Stimulated activated CD4-positive, alpha-beta T cell treated with anti-CD3 and anti-CD28 coated beads, Interleukin-1b, Interleukin-23, amount 100 ng/mL, for 4 hours (primary cell): ENCODE results near the gene TNKS1BP1.
"Not testable (repeated sequence)": the region's sequence is repeated elsewhere in the genome, so short reads cannot be mapped to it uniquely, and the experiment has no call there.

Source experiments
- DNase-seq, 2 donors: peaks; one replicate each; pipeline ENCODE4 v3.0.0-alpha.2; 2020; ENCODE audit warnings: low read depth in 2 of 2

TNKS1BP1 gene

DNA sequence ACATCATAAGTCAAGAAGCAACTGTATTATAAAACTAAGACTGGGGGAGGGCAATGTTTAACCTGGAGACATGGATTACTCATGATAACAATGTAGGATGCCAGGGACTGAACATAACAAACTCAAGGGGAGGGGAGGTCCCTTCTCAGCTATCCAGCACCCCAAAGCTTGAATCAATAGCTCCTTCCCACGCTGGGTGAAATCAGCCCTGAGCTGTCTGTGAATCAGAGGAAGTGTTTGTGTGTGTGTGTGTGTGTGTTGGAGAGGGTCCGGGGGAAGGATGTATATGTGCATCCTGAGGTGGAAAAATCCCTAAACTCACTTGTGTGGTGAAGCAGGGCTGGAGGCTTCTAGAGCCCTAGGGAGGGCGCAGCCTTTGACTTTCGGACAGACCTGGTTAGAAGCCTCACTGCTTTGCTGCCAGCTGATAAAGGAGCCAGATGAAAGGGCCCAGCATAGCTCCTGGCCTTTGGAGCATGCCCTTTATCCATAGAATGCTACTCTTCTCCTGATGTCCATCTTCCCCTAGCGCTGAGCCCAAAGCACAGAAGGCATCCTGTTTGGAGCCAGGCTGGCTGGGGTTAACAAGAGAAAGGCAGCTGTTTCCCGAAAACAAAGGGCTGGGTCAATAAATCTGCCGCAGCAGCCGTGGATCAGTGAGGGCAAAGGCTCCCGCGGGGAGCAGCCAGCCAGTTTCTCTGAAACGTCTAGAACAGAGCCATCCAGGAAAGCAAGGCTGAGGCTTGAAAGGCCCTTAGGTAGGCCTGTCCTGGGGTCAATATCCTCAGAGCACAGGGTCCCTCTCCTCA, 35.8 kb downstream of the TNKS1BP1 start:
- no peak for DNase-seq

GRCh38 chr11:57287884-57288283, 36.9 kb downstream of the TNKS1BP1 start:
- DNase-seq = no peak

DNA sequence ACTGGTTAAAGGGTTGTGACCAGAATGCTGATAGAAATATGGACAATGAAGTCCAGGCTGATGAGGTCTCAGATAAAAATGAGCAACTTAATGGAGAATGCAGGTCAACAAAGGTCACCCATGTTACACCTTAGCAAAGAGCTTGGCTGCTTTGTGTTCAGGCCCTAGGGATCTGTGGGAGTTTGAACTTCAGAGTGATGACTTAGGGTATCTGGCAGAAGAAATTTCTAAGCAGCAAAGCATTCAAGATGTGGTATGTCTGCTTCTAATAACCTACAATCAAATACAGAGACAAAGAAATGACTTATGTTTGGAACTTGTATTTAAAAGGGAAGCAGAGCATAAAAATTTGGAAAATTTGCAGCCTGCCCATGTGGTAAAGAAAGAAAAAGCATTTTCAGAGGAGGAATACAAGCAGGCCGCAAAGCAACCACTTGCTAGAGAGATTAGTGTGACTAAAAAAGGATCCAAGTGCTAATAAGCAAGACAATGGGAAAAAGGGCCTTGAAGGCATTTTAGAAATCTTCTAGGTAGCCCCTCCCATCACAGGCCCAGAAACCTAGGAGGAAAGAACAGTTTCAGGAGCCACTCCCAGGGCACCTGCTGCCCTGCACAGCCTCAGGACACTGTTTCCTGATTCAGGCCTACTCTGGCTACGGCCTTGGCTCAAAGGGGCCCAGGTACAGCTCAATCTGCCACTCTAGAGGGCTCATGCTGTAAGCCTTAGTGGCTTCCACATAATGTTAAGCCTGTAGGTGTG, 41.3 kb downstream of the TNKS1BP1 start:
- DNase-seq = no peak

DNA sequence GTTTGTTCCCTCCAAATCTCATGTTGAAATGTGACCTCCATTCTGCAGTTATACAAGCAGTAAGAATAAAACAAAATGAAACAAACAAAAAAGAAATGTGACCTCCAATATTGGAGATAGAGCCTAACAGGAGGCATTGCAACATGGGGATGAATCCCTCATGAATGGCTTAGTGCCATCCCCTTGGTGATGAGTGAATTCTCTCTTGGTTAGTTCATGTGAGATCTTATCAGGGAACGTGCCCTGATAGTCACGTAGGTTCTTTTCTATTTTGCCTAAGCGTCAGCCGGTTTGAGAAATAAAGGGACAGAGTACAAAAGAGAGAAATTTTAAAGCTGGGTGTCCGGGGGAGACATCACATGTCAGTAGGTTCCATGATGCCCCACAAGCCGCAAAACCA, 43.2 kb downstream of the TNKS1BP1 start:
- not testable (repeated sequence) for DNase-seq

GRCh38 chr11:57279116-57279515, 45.6 kb downstream of the TNKS1BP1 start:
- no peak for DNase-seq

GRCh38 chr11:57278721-57279095, 46.0 kb downstream of the TNKS1BP1 start:
- no peak for DNase-seq

DNA sequence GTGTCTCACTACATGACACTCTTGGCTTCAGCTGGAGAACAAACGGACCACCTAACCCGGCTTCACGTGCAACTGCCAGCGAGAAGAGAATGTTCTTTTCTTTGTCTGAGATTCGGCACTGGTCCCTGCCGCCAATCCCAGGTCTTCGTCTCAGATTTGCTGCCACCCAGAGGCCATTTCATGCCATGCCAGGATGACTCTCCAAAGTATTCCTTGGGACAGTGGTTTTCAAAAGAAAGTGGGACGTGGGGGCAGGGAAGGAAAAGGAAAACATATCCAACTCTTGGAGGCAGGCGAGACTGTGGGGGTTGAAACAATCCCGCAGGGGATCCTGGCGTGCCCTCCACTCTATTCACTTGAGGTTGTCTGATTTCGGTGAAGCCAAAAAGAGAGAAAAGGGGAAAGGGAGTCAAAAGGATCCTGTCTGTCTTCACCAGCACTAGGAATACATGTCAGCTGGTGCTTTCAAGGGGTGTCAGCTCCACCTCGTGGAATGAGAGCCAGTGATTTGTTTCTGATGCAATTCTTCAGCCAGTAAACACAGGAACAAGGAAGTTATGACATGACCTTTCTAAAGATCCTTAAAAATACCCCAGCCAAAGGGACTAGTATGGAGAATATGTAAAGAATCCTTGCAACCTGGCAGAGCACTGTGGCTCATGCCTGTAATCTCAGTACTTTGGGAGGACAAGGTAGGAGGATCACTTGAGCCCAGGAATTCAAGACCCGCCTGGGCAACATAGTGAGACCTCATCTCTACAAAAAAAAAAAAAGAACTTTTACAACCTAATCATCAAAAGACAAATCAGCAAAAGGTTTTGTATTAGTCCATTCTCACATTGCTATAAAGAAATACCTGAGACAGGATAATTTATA, 46.7 kb downstream of the TNKS1BP1 start:
- peak in 1 of 2 donors; percentile 21 for DNase-seq

DNA sequence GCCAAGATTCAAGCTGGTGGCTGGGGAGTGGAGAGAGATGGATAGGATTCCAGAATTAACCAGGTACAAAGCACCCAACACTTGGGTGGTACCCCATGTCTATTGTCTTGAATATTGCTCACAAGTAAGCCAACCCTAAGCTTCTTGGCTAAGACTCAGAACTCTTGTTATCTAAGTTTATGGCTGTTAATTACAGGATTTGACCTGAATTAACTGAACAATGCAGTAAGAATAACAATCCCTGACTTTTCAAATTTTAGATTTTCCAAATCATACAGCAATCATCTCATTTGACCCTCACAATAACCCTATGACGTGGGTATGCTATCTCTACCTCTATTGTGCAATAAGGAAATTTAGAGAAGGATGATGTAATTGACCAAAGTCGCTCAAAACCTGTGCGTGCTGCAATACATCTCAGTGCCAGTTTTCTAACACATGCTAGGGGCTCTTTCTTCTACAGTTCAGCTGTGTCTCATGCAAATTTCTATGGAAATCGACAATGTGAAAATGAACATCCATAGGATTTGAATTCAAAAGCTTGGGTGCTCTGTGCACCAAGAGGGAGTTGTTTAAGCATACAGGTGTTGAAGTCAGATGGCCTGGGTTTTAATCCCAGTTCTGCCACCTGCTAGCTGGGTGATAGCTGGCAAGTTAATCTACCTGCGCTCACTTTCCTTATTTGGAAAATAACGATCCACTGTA, 47.6 kb downstream of the TNKS1BP1 start:
- DNase-seq = no peak

GRCh38 chr11:57276169-57276970, 48.4 kb downstream of the TNKS1BP1 start:
- no peak for DNase-seq

GRCh38 chr11:57275582-57275981, 49.2 kb downstream of the TNKS1BP1 start:
- no peak for DNase-seq

GRCh38 chr11:57274904-57275498, 49.8 kb downstream of the TNKS1BP1 start:
- no peak for DNase-seq

- no peak for DNase-seq
These were observed 51.2 kb downstream of the TNKS1BP1 start for GRCh38 chr11:57273448-57274058.

DNA sequence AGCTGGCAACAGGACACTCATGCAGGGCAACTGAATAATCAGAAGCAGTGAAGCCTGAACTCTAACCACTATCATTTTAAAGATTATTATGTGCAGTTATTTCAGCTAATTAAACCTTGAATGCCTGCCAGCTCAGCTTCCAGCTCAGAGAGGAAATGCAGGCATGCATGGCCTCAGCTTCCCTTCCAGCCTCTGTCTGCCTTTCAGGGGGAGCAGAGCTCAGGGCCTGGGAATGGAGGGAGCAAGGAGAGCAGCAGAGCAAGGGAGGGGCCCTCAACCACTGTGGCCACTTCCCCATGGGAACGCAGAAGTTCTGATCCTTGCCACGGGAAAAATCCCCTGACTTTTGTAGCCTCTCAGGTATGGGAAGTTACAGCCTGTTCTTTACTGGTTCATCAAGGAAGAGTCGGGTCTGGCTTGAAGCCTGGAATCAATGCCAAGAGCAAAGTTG, 55.2 kb downstream of the TNKS1BP1 start:
- DNase-seq = no peak

GRCh38 chr11:57266157-57266556, 58.6 kb downstream of the TNKS1BP1 start:
- DNase-seq = no peak

GRCh38 chr11:57263351-57263750, 61.4 kb downstream of the TNKS1BP1 start:
- DNase-seq = no peak

GRCh38 chr11:57262157-57262556, 62.6 kb downstream of the TNKS1BP1 start:
- no peak for DNase-seq

- DNase-seq = no peak
These were observed 63.6 kb downstream of the TNKS1BP1 start for GRCh38 chr11:57260937-57261783.

- no peak for DNase-seq
These were observed 68.6 kb downstream of the TNKS1BP1 start for GRCh38 chr11:57256119-57256518.

GRCh38 chr11:57255618-57256017, 69.1 kb downstream of the TNKS1BP1 start:
- no peak for DNase-seq
